Lower leg skin (tissue), 4 donors: Measurements from ENCODE around the gene MBL2. TPM values are rescaled to one million over a fixed set of nuclear protein-coding genes. Genes with fewer than 3 reads are reported as not detected.

Source experiments
- DNase-seq, 2 donors: peaks; one replicate each; pipeline ENCODE4 v3.0.0-alpha.2; 2019; ENCODE audit warnings: low spot score in 2 of 2
- H3K4me3 ChIP-seq: fragments of 200-600 bp; sonication (generic); 2 replicates; pipeline ENCODE4 v1.5.1; 2017; ENCODE audit warnings: mild to moderate bottlenecking, low read depth; ENCODE audit not compliant: poor library complexity, severe bottlenecking
- POLR2A ChIP-seq, 2 donors: fragments of 450-650 bp; IDR thresholded peaks; one replicate each; pipeline ENCODE4 v1.6.1; 2016 to 2017; ENCODE audit warnings: antibody characterized with exemption in 2 of 2, mild to moderate bottlenecking in 1 of 2, moderate library complexity in 1 of 2
- WGBS, 2 donors: methylation state at CpG; one replicate each; pipeline ENCODE4 v1.1.5; 2018; 5-methylcytosine and 5-hydroxymethylcytosine counted together
- intact Hi-C: fragments of 100-400 bp; cut with DNase I; formaldehyde crosslinking; loops from one replicate; pipeline ENCODE4 v1.15.0; 2023; ENCODE audit warnings: low total_unique reads
- total RNA-seq, 4 donors: library from RNA; depleted of rRNA; stranded (reverse); fragments of >200 nt; gene quantifications; one replicate each; pipeline ENCODE4 v1.1.0, GENCODE V29; 2016
- TF ChIP-seq, protein P1 (sequence below), 3 donors: fragments of 450-650 bp; IDR thresholded peaks; one replicate each; pipeline ENCODE4 v1.5.1; 2016; ENCODE audit warnings: antibody characterized with exemption in 3 of 3, mild to moderate bottlenecking in 3 of 3, moderate library complexity in 2 of 3

MBL2 gene
- total RNA-seq, 4 donors from 2014 or later = not detected

DNA sequence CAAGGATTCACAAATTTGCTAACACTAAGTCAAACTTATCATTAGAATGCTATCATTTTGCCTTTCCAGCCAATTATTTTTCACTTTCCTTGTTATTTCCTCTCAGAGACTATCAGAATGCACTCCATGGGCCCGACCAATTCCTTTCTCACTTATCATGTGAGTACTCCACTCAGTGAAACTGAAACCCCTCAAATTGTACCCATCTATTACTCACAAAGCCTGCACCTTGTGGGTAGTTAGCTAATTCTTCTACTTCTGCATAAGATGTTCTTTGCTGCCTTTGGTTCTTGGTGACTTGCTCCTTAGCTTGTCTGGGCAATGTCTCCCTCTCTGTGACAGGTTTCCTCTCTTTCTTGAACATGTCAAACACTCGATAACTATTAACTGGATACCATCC is 35.2 kb upstream of the MBL2 start:
- TF ChIP-seq, protein P1, sequence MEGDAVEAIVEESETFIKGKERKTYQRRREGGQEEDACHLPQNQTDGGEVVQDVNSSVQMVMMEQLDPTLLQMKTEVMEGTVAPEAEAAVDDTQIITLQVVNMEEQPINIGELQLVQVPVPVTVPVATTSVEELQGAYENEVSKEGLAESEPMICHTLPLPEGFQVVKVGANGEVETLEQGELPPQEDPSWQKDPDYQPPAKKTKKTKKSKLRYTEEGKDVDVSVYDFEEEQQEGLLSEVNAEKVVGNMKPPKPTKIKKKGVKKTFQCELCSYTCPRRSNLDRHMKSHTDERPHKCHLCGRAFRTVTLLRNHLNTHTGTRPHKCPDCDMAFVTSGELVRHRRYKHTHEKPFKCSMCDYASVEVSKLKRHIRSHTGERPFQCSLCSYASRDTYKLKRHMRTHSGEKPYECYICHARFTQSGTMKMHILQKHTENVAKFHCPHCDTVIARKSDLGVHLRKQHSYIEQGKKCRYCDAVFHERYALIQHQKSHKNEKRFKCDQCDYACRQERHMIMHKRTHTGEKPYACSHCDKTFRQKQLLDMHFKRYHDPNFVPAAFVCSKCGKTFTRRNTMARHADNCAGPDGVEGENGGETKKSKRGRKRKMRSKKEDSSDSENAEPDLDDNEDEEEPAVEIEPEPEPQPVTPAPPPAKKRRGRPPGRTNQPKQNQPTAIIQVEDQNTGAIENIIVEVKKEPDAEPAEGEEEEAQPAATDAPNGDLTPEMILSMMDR (IDR thresholded peaks at IDR 0.05) = no peak
- TF ChIP-seq POLR2A (IDR thresholded peaks at IDR 0.05) = no peak
- no peak for DNase-seq
- WGBS, 2 donors = 64 to 70% methylated on average over 2 of the region's 2 CpGs
- no peak overlapping the region for H3K4me3 ChIP-seq
- intact Hi-C loops = no loop called here

GRCh38 chr10:52805414-52806285 is 33.1 kb upstream of the MBL2 start:
- TF ChIP-seq, protein P1 (IDR thresholded peaks at IDR 0.05) = no peak
- no peak for TF ChIP-seq POLR2A (IDR thresholded peaks at IDR 0.05)
- H3K4me3 ChIP-seq = no peak overlapping the region
- intact Hi-C loops = no loop called here
- peak in 1 of 2 donors; percentile 78 for DNase-seq
- 76 to 86% methylated on average over 21 to 25 of the region's 25 CpGs for WGBS, 2 donors

DNA sequence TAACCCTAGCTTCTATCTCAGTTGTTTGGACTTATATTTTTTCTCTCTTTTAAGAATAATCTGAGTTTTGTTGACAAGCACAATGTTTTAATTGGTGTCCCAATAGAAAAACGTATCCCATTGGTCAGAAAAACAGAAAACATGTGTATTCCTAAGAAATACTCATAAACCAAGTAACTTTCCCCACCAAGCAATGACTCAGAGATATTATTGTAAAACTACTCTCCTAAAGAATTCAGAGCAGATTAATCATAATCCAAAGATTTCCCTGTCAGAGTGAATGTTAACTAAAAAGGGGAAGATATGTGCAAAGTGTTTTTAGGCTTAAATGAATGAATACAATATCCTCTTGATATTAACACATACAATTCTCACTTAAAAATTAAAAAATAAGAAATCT is 29.4 kb upstream of the MBL2 start:
- 0 to 37% methylated on average over 1 of the region's 1 CpG for WGBS, 2 donors
- TF ChIP-seq, protein P1 (IDR thresholded peaks at IDR 0.05) = no peak
- TF ChIP-seq POLR2A (IDR thresholded peaks at IDR 0.05) = no peak
- DNase-seq = no peak
- intact Hi-C loops = no loop called here
- H3K4me3 ChIP-seq = no peak overlapping the region

- DNase-seq = no peak
- 82 to 88% methylated on average over 5 of the region's 5 CpGs for WGBS, 2 donors
- intact Hi-C loops = no loop called here
Measured at GRCh38 chr10:52786098-52786497, 13.5 kb upstream of the MBL2 start.

GRCh38 chr10:52785418-52785817 is 12.8 kb upstream of the MBL2 start:
- TF ChIP-seq POLR2A (IDR thresholded peaks at IDR 0.05) = no peak
- TF ChIP-seq, protein P1 (IDR thresholded peaks at IDR 0.05) = no peak
- DNase-seq = no peak
- intact Hi-C loops = no loop called here
- no peak overlapping the region for H3K4me3 ChIP-seq
- 33 to 35% methylated on average over 3 of the region's 3 CpGs for WGBS, 2 donors

More at GRCh38 chr10:52786098-52786497, 13.5 kb upstream of the MBL2 start:
- no peak overlapping the region for H3K4me3 ChIP-seq
- TF ChIP-seq POLR2A (IDR thresholded peaks at IDR 0.05) = no peak

GRCh38 chr10:52783726-52784125 is 11.1 kb upstream of the MBL2 start:
- TF ChIP-seq, protein P1 (IDR thresholded peaks at IDR 0.05) = no peak
- no peak for TF ChIP-seq POLR2A (IDR thresholded peaks at IDR 0.05)
- intact Hi-C loops = no loop called here
- no peak for DNase-seq
- no peak overlapping the region for H3K4me3 ChIP-seq
- 70 to 73% methylated on average over 3 of the region's 3 CpGs for WGBS, 2 donors
